Osteoblast (primary cell): Measurements from ENCODE around the gene MFN1. TPM values are rescaled to one million over a fixed set of nuclear protein-coding genes. Genes with fewer than 3 reads are reported as not detected.

Source experiments
- DNase-seq: peaks from one replicate; pipeline ENCODE4 v3.0.0; 2011; ENCODE audit warnings: low spot score, mixed read lengths; ENCODE audit not compliant: insufficient read length; ENCODE audit errors: missing footprints
- H2AFZ ChIP-seq: 2 replicates; pipeline ENCODE4 v1.6.0; 2011; ENCODE audit warnings: mild to moderate bottlenecking, low read length
- H3K27ac ChIP-seq: 2 replicates; pipeline ENCODE4 v1.5.1; 2011; ENCODE audit warnings: mild to moderate bottlenecking, low read depth, low read length, moderate library complexity
- H3K27me3 ChIP-seq: 2 replicates; pipeline ENCODE4 v1.6.0; 2012; ENCODE audit warnings: mild to moderate bottlenecking, control low read depth, inconsistent platforms, low read length, moderate library complexity; ENCODE audit not compliant: insufficient read depth
- H3K36me3 ChIP-seq: 2 replicates; pipeline ENCODE4 v1.5.1; 2011; ENCODE audit warnings: mild to moderate bottlenecking, low read length, control low read depth, moderate library complexity; ENCODE audit not compliant: insufficient read depth
- H3K4me1 ChIP-seq: 2 replicates; pipeline ENCODE4 v1.5.1; 2011; ENCODE audit warnings: mild to moderate bottlenecking, low read length, control low read depth, moderate library complexity; ENCODE audit not compliant: insufficient read depth
- H3K4me2 ChIP-seq: 2 replicates; pipeline ENCODE4 v1.6.0; 2011; ENCODE audit warnings: mild to moderate bottlenecking, low read length; ENCODE audit not compliant: insufficient read depth
- H3K4me3 ChIP-seq: fragments of 200-600 bp; sonication (generic); 3 replicates; pipeline ENCODE4 v1.5.1; 2012; ENCODE audit warnings: mild to moderate bottlenecking, low read length, inconsistent platforms; ENCODE audit not compliant: insufficient read depth
- H3K79me2 ChIP-seq: 2 replicates; pipeline ENCODE4 v1.6.0; 2012; ENCODE audit warnings: mild to moderate bottlenecking, low read length, control low read depth, inconsistent platforms; ENCODE audit not compliant: insufficient read depth
- H3K9me3 ChIP-seq: 2 replicates; pipeline ENCODE4 v1.5.1; 2011; ENCODE audit warnings: low read depth, low read length, control low read depth
- H4K20me1 ChIP-seq: 2 replicates; pipeline ENCODE4 v1.6.0; 2012; ENCODE audit warnings: mild to moderate bottlenecking, low read length, control low read depth; ENCODE audit not compliant: insufficient read depth
- total RNA-seq: library from RNA; depleted of rRNA; stranded (reverse); fragments of >200 nt; gene quantifications from 2 replicates; pipeline ENCODE4 v1.2.3, GENCODE V29; 2012
- TF ChIP-seq, protein P1 (sequence below): IDR thresholded peaks from 2 replicates; pipeline ENCODE4 v1.5.1; 2011; ENCODE audit warnings: mild to moderate bottlenecking, low read depth, low read length, moderate library complexity; ENCODE audit errors: extremely low read depth

MFN1 gene
- total RNA-seq, 1 donor: 56.8 TPM

DNA sequence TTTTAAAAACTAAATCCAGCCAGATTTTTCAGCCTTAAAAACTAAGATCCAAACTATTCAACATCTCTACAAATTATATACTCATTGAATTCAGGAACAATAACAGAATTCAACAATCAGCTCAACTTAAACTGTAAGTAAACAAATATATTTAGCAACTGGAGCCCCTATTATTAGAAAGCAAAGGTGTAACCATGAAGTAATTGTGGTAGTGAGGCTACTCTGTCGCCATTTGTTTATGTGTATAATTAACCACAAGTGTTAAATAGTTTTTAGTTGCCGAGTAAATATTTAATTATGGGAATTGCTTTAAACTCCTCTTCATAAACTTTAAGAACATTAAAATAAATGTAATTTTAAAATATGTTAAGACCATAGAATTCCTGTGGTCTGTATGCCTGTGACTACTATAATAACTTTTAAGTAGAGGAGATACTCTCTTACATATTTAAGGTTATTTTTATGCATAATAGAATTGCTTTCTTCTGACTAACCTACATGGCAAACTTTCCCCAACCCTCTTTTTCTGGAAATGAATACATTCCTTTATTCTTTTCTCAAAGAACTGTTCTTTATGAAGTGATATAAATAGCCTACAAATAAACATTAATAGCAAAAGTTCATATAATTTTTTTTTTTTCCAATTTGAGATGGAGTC lies 51.2 kb downstream of the MFN1 start:
- Histone ChIP-seq H2AFZ (no peak overlapping the region), H3K4me3 (no peak overlapping the region), H3K9me3 (no peaks in the 10 kb centered on the region), H3K79me2 (no peaks in the 10 kb centered on the region), H3K4me2 (peak overlapping the region; percentile 49), H3K4me1 (peaks cover 13% of the 10 kb centered on the region), H3K36me3 (peaks cover 36% of the 10 kb centered on the region), H3K27me3 (no peaks in the 10 kb centered on the region), H3K27ac (peak overlapping the region; percentile 68), H4K20me1 (no peaks in the 10 kb centered on the region)
- TF ChIP-seq, protein P1, sequence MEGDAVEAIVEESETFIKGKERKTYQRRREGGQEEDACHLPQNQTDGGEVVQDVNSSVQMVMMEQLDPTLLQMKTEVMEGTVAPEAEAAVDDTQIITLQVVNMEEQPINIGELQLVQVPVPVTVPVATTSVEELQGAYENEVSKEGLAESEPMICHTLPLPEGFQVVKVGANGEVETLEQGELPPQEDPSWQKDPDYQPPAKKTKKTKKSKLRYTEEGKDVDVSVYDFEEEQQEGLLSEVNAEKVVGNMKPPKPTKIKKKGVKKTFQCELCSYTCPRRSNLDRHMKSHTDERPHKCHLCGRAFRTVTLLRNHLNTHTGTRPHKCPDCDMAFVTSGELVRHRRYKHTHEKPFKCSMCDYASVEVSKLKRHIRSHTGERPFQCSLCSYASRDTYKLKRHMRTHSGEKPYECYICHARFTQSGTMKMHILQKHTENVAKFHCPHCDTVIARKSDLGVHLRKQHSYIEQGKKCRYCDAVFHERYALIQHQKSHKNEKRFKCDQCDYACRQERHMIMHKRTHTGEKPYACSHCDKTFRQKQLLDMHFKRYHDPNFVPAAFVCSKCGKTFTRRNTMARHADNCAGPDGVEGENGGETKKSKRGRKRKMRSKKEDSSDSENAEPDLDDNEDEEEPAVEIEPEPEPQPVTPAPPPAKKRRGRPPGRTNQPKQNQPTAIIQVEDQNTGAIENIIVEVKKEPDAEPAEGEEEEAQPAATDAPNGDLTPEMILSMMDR: no peak
- peak; percentile 87 for DNase-seq

DNA sequence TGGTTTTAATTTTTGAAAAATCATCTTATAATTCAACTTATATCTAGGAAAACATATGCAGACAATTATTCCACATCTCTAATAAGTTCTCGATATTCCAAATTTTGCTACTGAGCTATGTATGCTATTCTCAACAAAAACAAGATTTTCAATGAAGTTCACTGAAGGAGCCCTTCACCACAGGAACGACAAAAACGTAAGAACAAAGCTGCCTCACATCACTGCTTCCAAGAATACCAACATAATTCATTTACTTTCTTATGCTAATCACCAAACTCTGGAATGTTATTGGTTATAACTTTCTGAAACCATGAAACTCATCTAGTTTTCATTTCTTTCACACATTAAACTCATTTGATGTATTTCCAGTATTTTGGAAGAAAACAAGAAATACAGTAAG lies 54.1 kb downstream of the MFN1 start:
- Histone ChIP-seq H3K4me2 (no peak overlapping the region), H3K27me3 (no peaks in the 10 kb centered on the region), H2AFZ (no peak overlapping the region), H3K36me3 (peaks cover 33% of the 10 kb centered on the region), H3K4me1 (peaks cover 13% of the 10 kb centered on the region), H3K4me3 (no peak overlapping the region), H3K79me2 (no peaks in the 10 kb centered on the region), H4K20me1 (no peaks in the 10 kb centered on the region), H3K9me3 (no peaks in the 10 kb centered on the region), H3K27ac (no peak overlapping the region)
- TF ChIP-seq, protein P1: no peak
- DNase-seq: no peak

DNA sequence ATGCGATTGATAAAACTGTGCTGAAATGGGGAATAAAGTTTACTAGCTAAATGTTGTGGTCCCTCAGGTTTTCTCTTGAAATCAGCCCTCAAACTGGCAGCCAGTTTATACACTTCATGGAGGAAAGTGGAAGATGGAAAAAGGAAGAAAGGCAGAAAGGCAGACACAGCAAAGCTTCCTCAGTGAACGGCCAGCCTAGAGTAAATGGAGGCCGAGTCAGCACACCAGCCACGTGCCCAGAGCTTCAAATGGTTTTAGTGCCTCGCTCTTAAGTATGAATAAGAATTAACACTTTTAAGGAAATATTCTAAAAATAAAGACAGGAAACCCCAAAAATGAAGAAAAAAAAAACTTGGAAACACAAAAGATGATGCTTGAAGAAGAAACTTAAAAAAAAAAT lies 55.5 kb downstream of the MFN1 start:
- Histone ChIP-seq H4K20me1 (no peaks in the 10 kb centered on the region), H3K4me2 (no peak overlapping the region), H3K27ac (no peak overlapping the region), H3K9me3 (no peaks in the 10 kb centered on the region), H3K79me2 (no peaks in the 10 kb centered on the region), H3K4me1 (peaks cover 13% of the 10 kb centered on the region), H3K36me3 (peaks cover 27% of the 10 kb centered on the region), H2AFZ (no peak overlapping the region), H3K4me3 (no peak overlapping the region), H3K27me3 (no peaks in the 10 kb centered on the region)
- TF ChIP-seq, protein P1: no peak
- DNase-seq: no peak

DNA sequence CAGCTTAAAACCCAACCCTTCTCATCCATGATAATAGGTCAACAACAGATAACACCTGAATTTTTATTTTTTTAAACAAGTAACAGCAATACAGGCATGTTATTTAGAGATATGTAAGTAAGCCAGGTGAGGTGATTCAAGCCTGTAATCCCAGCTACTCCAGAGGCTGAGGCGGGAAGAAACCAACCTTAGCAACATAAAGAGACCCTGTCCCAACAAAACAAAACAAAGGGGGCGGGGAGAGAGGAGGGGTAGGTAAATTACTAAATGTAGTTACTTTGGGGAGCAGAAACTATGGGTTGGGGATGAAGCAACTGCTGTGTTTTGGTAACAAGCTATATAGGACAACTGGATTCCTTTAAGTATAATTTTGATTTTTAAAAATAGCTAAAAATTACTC lies 56.8 kb downstream of the MFN1 start:
- Histone ChIP-seq H3K27me3 (no peaks in the 10 kb centered on the region), H3K27ac (no peak overlapping the region), H3K9me3 (no peaks in the 10 kb centered on the region), H3K4me1 (peaks cover 3% of the 10 kb centered on the region), H4K20me1 (no peaks in the 10 kb centered on the region), H3K4me2 (no peak overlapping the region), H3K4me3 (no peak overlapping the region), H3K36me3 (peaks cover 27% of the 10 kb centered on the region), H2AFZ (no peak overlapping the region), H3K79me2 (no peaks in the 10 kb centered on the region)
- TF ChIP-seq, protein P1: no peak
- peak; percentile 38 for DNase-seq
